ENCODE data around the gene BTBD2. TPM values are rescaled to one million over a fixed set of nuclear protein-coding genes. Genes with fewer than 3 reads are reported as not detected.
"Not testable (repeated sequence)": the region's sequence is repeated elsewhere in the genome, so short reads cannot be mapped to it uniquely, and the experiment has no call there.

BTBD2 gene
- total RNA-seq, 1 donor from 2014 or later = 28.7 TPM

DNA sequence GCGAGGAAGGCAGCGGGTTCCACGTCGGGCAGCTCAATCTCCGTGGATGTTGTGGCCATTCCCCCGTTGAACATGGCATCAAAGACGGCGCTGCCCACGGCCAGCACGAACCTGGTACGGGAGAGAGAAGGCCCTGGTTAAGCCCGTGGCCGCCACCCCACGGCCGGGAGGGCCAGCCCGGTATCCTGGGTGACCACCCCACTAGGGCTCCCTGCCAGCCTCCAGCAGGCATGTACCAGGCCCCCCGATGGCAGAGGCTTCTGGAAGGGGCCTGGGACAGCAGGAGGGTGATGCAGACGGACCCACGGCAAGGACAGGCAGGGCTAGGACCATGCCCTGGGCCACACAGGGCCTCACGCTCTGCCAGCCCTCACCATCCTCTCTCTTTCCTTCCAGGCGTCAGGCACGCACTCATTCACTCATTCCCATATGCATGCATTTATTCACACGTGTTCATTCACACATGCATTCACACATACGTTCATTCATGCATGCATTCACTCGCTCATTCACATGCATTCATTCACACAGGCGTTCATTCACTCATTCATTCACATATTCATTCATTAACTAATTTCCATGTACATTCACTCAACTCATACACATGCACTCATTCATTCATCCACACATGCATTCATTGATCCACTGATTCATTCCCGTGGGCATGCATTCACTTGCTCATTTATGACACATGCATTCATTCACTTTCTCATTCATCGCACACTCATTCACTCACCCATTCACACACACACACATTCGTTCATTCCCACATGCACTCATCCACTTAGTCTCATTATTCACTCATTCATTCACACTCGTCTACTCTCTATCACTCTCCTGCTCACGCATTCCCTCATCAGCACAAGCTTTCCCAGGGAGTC, 17.9 kb downstream of the BTBD2 start:
- Histone ChIP-seq H3K27me3 (ENCODE audit: control insufficient read depth in 3 of 3, insufficient read depth in 3 of 3, low read length in 3 of 3) (no peaks in the 10 kb centered on the region), H3K36me3 (ENCODE audit: control insufficient read depth in 3 of 3, insufficient read depth in 3 of 3, low read length in 3 of 3) (peaks cover 12 to 17% (median 12%) of the 10 kb centered on the region in 3 donors), H3K4me1 (ENCODE audit: control insufficient read depth in 3 of 3, insufficient read depth in 3 of 3, low read length in 3 of 3) (no peaks in the 10 kb centered on the region), H3K4me3 (ENCODE audit: low read length in 3 of 3) (no peak overlapping the region), H3K27ac (ENCODE audit: low read depth, low read length) (no peak overlapping the region), H3K9me3 (ENCODE audit: control insufficient read depth in 3 of 3, low read length in 3 of 3) (no peaks in the 10 kb centered on the region), H3K9ac (ENCODE audit: low read depth in 1 of 3, low read length in 3 of 3) (no peak overlapping the region)

DNA sequence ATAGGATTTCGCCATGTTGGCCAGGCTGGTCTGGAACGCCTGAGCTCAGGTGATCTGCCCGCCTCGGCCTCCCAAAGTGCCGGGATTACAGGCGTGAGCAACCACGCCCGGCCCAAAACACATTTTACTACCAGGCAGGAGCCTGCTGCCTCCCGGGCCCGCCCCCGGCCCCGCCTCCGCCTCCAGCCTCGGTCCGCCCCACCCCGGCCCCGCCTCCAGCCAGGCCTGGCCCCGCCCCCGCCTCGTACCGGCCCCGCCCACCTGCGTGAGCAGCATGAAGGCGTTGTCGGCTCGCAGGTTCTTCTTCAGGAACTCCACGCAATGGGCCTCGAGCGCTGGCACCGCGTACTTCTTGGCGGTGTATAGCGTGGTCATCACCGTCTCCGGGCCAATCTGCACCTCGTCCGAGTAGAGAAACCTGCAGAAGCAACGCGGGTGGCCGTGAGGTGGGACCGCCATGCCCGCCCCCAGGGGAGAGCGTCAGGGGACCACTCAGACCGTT, 22.7 kb downstream of the BTBD2 start:
- Histone ChIP-seq H3K27ac (ENCODE audit: low read depth, low read length) (no peak overlapping the region), H3K4me3 (ENCODE audit: low read length in 3 of 3) (no peak overlapping the region), H3K27me3 (ENCODE audit: control insufficient read depth in 3 of 3, insufficient read depth in 3 of 3, low read length in 3 of 3) (no peaks in the 10 kb centered on the region), H3K4me1 (ENCODE audit: control insufficient read depth in 3 of 3, insufficient read depth in 3 of 3, low read length in 3 of 3) (no peaks in the 10 kb centered on the region), H3K36me3 (ENCODE audit: control insufficient read depth in 3 of 3, insufficient read depth in 3 of 3, low read length in 3 of 3) (peaks cover 37 to 47% (median 38%) of the 10 kb centered on the region in 3 donors), H3K9ac (ENCODE audit: low read depth in 1 of 3, low read length in 3 of 3) (no peak overlapping the region), H3K9me3 (ENCODE audit: control insufficient read depth in 3 of 3, low read length in 3 of 3) (no peaks in the 10 kb centered on the region)

DNA sequence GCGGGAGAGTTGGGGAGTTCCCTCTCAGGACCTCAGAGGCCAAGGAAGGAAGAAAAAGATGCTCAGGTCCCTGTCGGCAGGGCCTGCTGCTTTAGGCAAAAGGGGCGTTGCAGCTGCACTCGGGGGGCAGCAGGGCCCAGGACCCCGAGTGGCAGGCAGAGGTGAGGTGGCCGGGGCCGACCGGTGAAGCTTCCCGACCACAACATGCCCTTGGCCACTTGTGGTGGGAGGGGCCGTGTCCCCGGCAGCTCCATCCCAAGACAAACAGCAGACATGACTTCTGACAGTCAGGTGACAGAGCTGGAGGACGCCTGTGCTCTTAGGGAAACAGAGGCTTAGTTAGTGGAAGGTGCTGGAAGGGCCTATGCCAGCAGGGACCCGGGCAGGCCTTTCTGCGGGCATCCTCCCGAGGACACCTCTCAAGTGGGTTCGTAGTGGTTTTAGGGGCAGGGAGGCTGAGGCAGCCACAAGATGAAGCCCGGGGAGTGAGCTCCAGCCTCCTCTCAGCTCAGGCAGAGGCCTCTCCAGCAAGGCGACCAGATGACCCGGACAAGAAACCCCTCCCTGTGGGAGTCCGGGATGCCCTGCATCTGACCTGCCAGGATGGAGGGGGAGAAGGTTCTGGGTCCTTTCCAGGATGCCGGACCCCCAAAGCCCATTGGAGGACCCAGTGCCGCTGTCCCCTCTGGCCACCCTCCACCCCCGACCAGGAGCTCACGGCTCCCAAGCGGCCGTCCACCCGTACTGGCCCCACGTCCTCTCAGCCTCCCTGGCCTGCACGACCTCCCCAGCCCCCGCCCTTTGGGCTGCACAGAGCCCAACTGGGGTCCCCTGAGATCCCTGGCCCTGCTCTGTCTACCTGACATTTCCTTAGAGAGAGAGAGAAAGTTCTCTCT, 24.2 kb downstream of the BTBD2 start:
- Histone ChIP-seq H3K9me3 (ENCODE audit: control insufficient read depth in 3 of 3, low read length in 3 of 3) (no peaks in the 10 kb centered on the region), H3K4me1 (ENCODE audit: control insufficient read depth in 3 of 3, insufficient read depth in 3 of 3, low read length in 3 of 3) (no peaks in the 10 kb centered on the region), H3K27me3 (ENCODE audit: control insufficient read depth in 3 of 3, insufficient read depth in 3 of 3, low read length in 3 of 3) (no peaks in the 10 kb centered on the region), H3K27ac (ENCODE audit: low read depth, low read length) (no peak overlapping the region), H3K36me3 (ENCODE audit: control insufficient read depth in 3 of 3, insufficient read depth in 3 of 3, low read length in 3 of 3) (peaks cover 43 to 59% (median 45%) of the 10 kb centered on the region in 3 donors), H3K9ac (ENCODE audit: low read depth in 1 of 3, low read length in 3 of 3) (no peak overlapping the region), H3K4me3 (ENCODE audit: low read length in 3 of 3) (no peak overlapping the region)

DNA sequence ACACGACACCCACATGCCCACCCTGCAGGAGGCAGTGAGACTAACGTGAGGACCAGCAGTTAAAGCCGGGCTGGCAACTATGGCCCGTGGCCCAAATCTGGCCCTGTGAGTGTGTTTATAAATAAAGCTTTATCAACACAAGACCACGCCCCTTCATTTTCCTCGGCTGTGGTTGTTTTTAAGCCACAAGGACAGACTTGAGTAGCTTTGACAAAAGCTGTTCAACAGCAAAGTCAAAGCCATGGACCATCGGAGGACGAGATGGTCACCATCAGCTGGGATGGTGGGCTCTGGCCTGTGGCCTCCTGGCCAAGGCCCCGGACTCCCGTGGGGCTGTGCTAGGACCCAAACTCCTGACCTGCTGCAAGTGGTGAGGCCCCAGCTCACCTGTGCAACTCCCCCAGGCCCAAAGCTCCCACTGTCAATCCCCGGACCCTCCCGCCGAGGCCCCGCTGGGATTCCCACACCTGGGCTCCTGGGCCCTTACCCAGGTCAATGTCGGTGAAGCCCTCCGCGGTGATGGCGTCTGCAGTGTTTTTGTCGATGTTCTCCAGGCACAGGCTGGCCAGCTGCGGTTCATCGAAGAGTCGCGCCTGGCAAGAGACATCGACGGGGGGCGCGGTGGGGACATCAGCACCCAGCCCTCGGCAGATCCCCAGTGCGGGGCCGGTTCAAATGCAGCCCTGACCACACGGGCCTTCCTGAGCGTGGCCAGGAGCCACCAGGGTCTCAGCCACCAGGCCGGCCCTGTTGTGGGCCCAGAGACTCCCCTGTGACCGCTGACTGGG, 25.1 kb downstream of the BTBD2 start:
- Histone ChIP-seq H3K27ac (ENCODE audit: low read depth, low read length) (no peak overlapping the region), H3K4me1 (ENCODE audit: control insufficient read depth in 3 of 3, insufficient read depth in 3 of 3, low read length in 3 of 3) (no peaks in the 10 kb centered on the region), H3K9ac (ENCODE audit: low read depth in 1 of 3, low read length in 3 of 3) (no peak overlapping the region), H3K27me3 (ENCODE audit: control insufficient read depth in 3 of 3, insufficient read depth in 3 of 3, low read length in 3 of 3) (no peaks in the 10 kb centered on the region), H3K9me3 (ENCODE audit: control insufficient read depth in 3 of 3, low read length in 3 of 3) (no peaks in the 10 kb centered on the region), H3K36me3 (ENCODE audit: control insufficient read depth in 3 of 3, insufficient read depth in 3 of 3, low read length in 3 of 3) (peaks cover 41 to 59% (median 50%) of the 10 kb centered on the region in 3 donors), H3K4me3 (ENCODE audit: low read length in 3 of 3) (no peak overlapping the region)

DNA sequence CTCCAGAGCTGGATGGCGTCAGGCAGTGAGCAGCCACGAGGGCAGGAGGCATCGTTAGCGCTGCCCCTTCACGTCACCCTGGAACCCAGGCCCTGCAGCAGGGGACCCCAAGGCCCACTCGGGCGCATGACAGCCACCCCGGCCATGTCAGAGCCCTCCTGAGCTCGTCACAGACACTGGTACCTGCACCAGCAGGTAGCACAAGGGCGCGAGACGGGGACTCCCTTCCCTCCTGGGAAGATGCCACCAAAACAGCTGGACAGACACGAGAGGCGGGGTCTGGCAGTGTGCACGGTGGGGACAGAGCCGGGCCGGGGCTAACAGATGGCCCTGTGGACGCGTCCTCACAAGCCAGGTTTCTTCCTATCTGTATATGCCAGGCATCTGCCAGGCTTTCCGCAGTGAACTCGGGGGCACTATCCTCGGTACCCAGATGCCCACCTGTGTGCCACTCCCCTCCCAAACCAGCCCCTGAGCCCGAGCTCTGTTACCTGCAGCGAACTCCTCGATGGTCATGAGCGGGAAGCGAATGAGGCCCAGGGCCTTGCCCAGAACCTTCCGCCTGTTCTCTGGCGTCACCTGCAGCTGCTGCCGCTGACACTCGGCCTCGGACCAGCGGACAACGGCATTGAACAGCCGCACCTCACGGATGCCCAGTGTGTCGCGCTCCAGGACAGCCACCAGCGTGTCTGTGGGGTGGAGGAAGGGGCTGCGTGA, 25.8 kb downstream of the BTBD2 start:
- Histone ChIP-seq H3K9me3 (ENCODE audit: control insufficient read depth in 3 of 3, low read length in 3 of 3) (no peaks in the 10 kb centered on the region), H3K36me3 (ENCODE audit: control insufficient read depth in 3 of 3, insufficient read depth in 3 of 3, low read length in 3 of 3) (peaks cover 45 to 63% (median 55%) of the 10 kb centered on the region in 3 donors), H3K4me3 (ENCODE audit: low read length in 3 of 3) (no peak overlapping the region), H3K27ac (ENCODE audit: low read depth, low read length) (no peak overlapping the region), H3K4me1 (ENCODE audit: control insufficient read depth in 3 of 3, insufficient read depth in 3 of 3, low read length in 3 of 3) (no peaks in the 10 kb centered on the region), H3K9ac (ENCODE audit: low read depth in 1 of 3, low read length in 3 of 3) (no peak overlapping the region), H3K27me3 (ENCODE audit: control insufficient read depth in 3 of 3, insufficient read depth in 3 of 3, low read length in 3 of 3) (no peaks in the 10 kb centered on the region)

DNA sequence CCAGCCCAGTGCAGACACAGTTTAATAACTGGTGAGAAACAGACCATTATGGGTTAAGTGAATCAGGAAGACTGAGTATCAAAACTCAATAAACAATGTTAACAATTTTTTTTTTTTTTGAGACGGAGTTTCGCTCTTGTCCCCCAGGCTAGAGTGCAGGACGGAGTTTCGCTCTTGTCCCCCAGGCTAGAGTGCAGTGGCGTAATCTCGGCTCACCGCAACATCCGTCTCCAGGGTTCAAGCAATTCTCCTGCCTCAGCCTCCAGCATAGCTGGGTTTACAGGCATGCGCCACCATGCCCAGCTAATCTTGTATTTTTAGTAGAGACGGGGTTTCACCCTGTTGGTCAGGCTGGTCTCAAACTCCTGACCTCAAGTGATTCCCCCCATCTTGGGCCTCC, 27.1 kb downstream of the BTBD2 start:
- H3K4me1 ChIP-seq (ENCODE audit: control insufficient read depth in 3 of 3, insufficient read depth in 3 of 3, low read length in 3 of 3); H3K9ac ChIP-seq (ENCODE audit: low read depth in 1 of 3, low read length in 3 of 3); H3K4me3 ChIP-seq (ENCODE audit: low read length in 3 of 3); H3K9me3 ChIP-seq (ENCODE audit: control insufficient read depth in 3 of 3, low read length in 3 of 3); H3K27me3 ChIP-seq (ENCODE audit: control insufficient read depth in 3 of 3, insufficient read depth in 3 of 3, low read length in 3 of 3); H3K27ac ChIP-seq (ENCODE audit: low read depth, low read length): not testable (repeated sequence)
- peaks cover 45 to 62% (median 55%) of the 10 kb centered on the region in 3 donors for H3K36me3 ChIP-seq (ENCODE audit: control insufficient read depth in 3 of 3, insufficient read depth in 3 of 3, low read length in 3 of 3)

DNA sequence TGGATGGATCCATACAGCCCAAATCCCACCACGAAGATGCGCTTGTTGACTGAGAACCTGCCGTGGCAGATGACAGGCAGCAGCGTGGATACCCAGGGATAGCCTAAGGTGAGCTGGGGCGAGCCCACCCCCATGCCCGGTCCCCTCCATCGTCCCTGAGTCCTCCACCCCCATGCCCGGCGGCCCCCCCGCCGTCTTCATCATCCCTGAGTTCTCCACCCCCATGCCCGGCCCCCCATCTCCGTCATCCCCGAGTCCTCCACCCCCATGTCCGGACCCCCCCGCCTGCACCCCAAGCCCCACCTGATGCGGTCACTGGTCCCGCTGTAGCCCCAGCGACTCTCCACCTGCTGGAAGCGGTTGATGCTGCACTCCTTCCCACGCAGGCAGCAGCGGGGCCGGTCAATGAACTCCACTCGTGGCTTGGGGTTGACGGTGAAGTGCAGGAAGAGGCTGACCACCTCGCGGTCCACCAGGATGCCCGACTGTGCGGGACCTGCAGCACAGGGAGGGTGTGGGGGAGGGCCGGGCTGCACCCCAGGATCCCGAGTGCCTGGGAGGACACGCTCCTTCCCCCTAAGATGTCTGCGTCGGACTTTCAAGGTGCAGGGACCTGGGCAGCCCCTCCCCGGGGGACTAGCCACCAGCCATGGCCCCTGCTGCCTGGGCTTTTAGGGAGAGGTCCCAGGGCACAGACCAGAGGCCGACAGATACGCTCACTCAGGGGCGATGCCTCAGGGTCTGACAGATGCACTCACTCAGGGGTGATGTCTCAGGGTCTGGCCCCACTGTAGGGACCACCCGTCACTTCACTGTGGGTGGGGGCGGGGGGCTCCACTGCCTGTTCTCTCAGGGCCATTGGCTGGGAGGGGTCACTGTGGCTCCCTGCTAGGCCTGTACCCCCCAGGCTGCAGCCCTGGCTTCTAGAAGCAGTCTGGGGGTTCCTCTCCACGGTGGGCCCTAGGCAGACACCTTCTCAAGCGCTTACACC, 28.0 kb downstream of the BTBD2 start:
- Histone ChIP-seq H3K36me3 (ENCODE audit: control insufficient read depth in 3 of 3, insufficient read depth in 3 of 3, low read length in 3 of 3) (peaks cover 45 to 57% (median 51%) of the 10 kb centered on the region in 3 donors), H3K9me3 (ENCODE audit: control insufficient read depth in 3 of 3, low read length in 3 of 3) (no peaks in the 10 kb centered on the region), H3K9ac (ENCODE audit: low read depth in 1 of 3, low read length in 3 of 3) (no peak overlapping the region), H3K4me1 (ENCODE audit: control insufficient read depth in 3 of 3, insufficient read depth in 3 of 3, low read length in 3 of 3) (no peaks in the 10 kb centered on the region), H3K4me3 (ENCODE audit: low read length in 3 of 3) (no peak overlapping the region), H3K27me3 (ENCODE audit: control insufficient read depth in 3 of 3, insufficient read depth in 3 of 3, low read length in 3 of 3) (no peaks in the 10 kb centered on the region), H3K27ac (ENCODE audit: low read depth, low read length) (no peak overlapping the region)

DNA sequence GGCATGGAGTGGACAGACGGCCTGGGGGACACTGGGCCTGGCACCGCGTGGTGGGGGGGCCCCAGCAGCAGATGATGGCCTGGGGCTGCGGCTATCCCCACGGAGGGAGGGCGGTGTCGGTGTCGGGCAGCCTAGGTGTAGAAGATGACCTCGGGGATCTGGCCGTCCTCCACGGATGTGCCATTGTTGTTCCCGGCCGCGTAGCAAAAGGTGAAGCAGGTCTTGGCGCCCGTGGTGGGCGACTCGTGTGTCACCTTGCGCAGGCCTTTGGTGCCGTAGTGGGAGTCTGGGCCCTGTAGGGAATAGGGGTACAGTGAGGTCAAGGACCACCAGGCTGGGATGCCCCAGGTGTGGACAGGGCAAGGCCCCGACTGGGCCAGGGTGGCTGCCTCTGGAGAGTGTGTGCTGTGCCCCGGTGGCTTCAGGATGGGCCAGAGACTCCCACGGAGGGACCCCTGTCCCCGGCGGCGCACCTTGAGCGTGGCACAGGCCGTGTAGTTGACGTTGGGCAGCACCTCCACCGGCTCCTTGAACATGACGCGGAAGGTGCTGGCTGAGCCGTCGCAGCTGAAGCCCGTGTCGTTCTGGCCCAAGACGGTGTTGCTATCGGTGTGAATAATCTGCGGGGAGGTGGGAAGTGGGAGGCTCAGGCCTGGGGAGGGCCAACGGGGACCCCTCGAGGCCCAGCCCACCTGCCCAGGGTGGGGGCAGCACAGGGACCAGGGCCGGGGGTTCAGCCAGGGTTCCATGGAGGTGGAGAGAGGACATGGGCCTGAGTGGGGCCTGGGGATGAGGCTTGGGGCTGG, 29.0 kb downstream of the BTBD2 start:
- no peaks in the 10 kb centered on the region for H3K9me3 ChIP-seq (ENCODE audit: control insufficient read depth in 3 of 3, low read length in 3 of 3)
- H3K36me3 ChIP-seq (ENCODE audit: control insufficient read depth in 3 of 3, insufficient read depth in 3 of 3, low read length in 3 of 3) = peaks cover 50 to 60% (median 53%) of the 10 kb centered on the region in 3 donors
- H3K27me3 ChIP-seq (ENCODE audit: control insufficient read depth in 3 of 3, insufficient read depth in 3 of 3, low read length in 3 of 3) = no peaks in the 10 kb centered on the region
- no peak overlapping the region for H3K27ac ChIP-seq (ENCODE audit: low read depth, low read length)
- H3K9ac ChIP-seq (ENCODE audit: low read depth in 1 of 3, low read length in 3 of 3) = no peak overlapping the region
- no peaks in the 10 kb centered on the region for H3K4me1 ChIP-seq (ENCODE audit: control insufficient read depth in 3 of 3, insufficient read depth in 3 of 3, low read length in 3 of 3)
- H3K4me3 ChIP-seq (ENCODE audit: low read length in 3 of 3) = no peak overlapping the region
